Right atrium auricular region (tissue), 2 donors: ENCODE results near the gene TADA3. TPM values are rescaled to one million over a fixed set of nuclear protein-coding genes. Genes with fewer than 3 reads are reported as not detected.

Experiments used
- DNase-seq: peaks from one replicate; pipeline ENCODE4 v3.0.0-alpha.2; 2019; ENCODE audit warnings: low spot score
- H3K27ac ChIP-seq, 2 donors: fragments of 200-600 bp; sonication (generic); 1 replicate in 1 of 2; 2 replicates in 1 of 2; pipeline ENCODE4 v1.5.1; 2016 to 2019
- H3K27me3 ChIP-seq, 2 donors: fragments of 200-600 bp; sonication (generic); one replicate each; pipeline versions ENCODE4 v1.5.1 to v1.6.0; 2017 to 2019
- H3K36me3 ChIP-seq: fragments of 200-600 bp; sonication (generic); one replicate; pipeline ENCODE4 v1.5.1; 2016
- H3K4me1 ChIP-seq, 2 donors: fragments of 200-600 bp; sonication (generic); one replicate each; pipeline versions ENCODE4 v1.5.1 to v1.6.0; 2017 to 2019
- H3K4me3 ChIP-seq, 2 donors: fragments of 200-600 bp; sonication (generic); 1 replicate in 1 of 2; 2 replicates in 1 of 2; pipeline ENCODE4 v1.5.1; 2017 to 2019; ENCODE audit warnings: mild to moderate bottlenecking in 1 of 2, moderate library complexity in 1 of 2
- H3K9me3 ChIP-seq, 2 donors: fragments of 200-600 bp; sonication (generic); one replicate each; pipeline ENCODE4 v1.5.1; 2019
- CTCF ChIP-seq, 2 donors: fragments of 200-600 bp; sonication (generic); IDR thresholded peaks; one replicate each; pipeline ENCODE4 v1.5.1; 2019; ENCODE audit warnings: antibody characterized with exemption in 2 of 2
- total RNA-seq, 2 donors: library from RNA; depleted of rRNA; stranded (reverse); fragments of >200 nt; gene quantifications; one replicate each; pipeline ENCODE4 v1.1.0, GENCODE V29; 2016

TADA3 gene
- total RNA-seq, 2 donors from 2014 or later = 43.6 to 57.3 TPM

- Histone ChIP-seq H3K27me3 (no peaks in the 10 kb centered on the region), H3K4me3 (no peak overlapping the region), H3K27ac (no peak overlapping the region), H3K9me3 (no peaks in the 10 kb centered on the region), H3K36me3 (peaks cover 41% of the 10 kb centered on the region), H3K4me1 (peaks cover 0 to 15% of the 10 kb centered on the region in 2 donors)
- TF ChIP-seq CTCF (IDR thresholded peaks at IDR 0.05) = no peak
- no peak for DNase-seq
Measured at GRCh38 chr3:9762871-9763270, 29.4 kb downstream of the TADA3 start.

DNA sequence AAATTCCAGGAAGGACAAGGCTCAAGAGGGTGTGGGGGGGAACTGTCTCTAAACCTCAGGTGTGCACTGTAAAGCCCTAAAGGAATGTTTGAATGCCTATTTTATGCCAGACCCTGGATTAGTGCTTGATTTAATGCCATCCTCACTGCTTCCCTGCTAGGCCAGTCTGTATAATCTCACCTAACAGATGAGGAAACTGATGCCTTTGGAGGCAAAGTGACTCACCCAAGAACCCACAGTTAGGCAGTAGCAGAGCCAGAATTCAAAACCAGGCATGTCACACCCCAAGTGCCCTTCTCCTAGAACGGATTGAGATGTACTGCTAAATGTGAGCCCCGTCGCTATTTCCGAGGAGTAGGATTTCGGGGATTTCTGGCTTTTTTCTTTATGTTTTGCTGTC is 30.4 kb downstream of the TADA3 start:
- DNase-seq = no peak
- H3K27me3 ChIP-seq = no peaks in the 10 kb centered on the region
- H3K4me1 ChIP-seq = peaks cover 0 to 5% of the 10 kb centered on the region in 2 donors
- no peak overlapping the region for H3K4me3 ChIP-seq
- H3K9me3 ChIP-seq = no peaks in the 10 kb centered on the region
- peaks cover 51% of the 10 kb centered on the region for H3K36me3 ChIP-seq
- H3K27ac ChIP-seq = no peak overlapping the region
- no peak for TF ChIP-seq CTCF (IDR thresholded peaks at IDR 0.05)

DNA sequence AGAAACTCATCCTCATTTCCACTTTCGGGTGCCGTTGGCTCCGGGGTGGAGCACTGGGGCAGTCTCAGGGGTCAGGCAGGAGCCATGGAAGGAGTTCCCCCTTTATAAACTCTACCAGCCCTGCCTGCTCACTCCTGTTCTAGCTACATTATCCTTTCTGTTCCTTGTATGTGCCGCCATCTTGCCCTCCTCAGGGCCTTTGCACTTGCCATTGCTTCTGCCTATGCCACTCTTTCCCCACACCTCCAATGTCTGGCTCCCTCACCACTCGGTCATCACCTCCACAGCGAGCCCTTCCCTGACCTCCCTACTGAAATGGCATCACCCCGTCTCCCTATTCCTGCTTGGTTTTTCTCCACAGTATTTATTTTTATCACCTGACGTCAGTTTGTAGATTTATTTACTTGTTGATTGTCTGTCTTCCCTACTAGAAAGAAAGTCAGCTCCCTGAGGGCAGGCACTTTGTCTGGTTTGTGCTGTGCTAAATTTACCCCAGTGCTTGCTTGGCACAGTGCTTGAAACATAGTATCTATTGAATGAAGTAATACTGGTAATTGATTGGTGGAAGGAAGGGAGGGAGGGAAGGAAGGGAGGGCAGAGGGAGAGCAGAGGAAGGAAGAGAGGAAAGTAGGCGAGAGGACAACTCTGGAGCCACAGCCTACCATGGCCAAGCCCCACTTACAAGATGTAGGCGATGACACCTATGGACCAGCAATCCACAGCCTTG is 31.3 kb downstream of the TADA3 start:
- H3K27ac ChIP-seq = no peak overlapping the region
- H3K4me1 ChIP-seq = no peaks in the 10 kb centered on the region
- no peaks in the 10 kb centered on the region for H3K9me3 ChIP-seq
- H3K36me3 ChIP-seq = peaks cover 59% of the 10 kb centered on the region
- H3K4me3 ChIP-seq = no peak overlapping the region
- H3K27me3 ChIP-seq = no peaks in the 10 kb centered on the region
- TF ChIP-seq CTCF (IDR thresholded peaks at IDR 0.05) = no peak
- DNase-seq = no peak

DNA sequence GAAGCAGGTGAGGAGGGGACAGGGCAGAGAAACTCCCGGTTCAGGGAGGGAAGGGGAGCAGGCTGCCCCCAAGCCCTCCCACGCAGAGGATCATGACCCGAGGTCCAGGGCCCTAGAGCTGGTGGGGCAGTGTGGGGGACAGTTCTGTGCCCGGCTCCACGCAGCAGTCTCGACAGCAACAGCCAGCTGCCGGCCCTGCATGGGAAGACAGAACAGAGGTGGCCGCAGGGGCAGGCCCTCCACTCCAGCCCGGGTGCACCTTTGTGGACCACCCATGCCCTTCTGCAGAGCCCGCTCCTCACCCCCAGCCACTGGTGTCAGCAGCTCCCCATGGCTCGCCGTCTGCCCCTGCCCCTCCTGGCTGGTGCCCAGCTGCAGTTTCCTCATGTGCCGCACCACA is 34.8 kb downstream of the TADA3 start:
- no peaks in the 10 kb centered on the region for H3K9me3 ChIP-seq
- H3K27ac ChIP-seq = no peak overlapping the region
- no peaks in the 10 kb centered on the region for H3K27me3 ChIP-seq
- peaks cover 68% of the 10 kb centered on the region for H3K36me3 ChIP-seq
- peaks cover 0 to 10% of the 10 kb centered on the region in 2 donors for H3K4me1 ChIP-seq
- DNase-seq = no peak
- TF ChIP-seq CTCF (IDR thresholded peaks at IDR 0.05) = no peak
- no peak overlapping the region for H3K4me3 ChIP-seq

DNA sequence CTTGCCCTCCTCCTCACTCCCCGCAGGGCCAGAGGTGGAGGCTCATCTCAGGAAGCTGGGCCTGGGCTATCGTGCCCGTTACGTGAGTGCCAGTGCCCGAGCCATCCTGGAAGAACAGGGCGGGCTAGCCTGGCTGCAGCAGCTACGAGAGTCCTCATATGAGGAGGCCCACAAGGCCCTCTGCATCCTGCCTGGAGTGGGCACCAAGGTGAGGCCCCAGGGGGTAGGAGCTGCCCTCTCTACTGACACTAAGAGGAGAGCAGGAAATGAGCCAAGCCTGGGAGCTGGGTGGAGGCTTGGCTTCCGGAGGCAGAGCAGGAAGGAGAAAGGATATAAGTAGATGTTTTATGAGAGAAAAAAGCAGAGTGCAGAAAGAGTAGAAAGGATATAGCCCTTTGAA is 37.6 kb downstream of the TADA3 start:
- H3K9me3 ChIP-seq = no peaks in the 10 kb centered on the region
- peak overlapping the region; percentile 24 to 45 for H3K27ac ChIP-seq
- no peaks in the 10 kb centered on the region for H3K27me3 ChIP-seq
- peaks cover 61% of the 10 kb centered on the region for H3K36me3 ChIP-seq
- DNase-seq = no peak
- no peak overlapping the region for H3K4me3 ChIP-seq
- H3K4me1 ChIP-seq = peaks cover 0 to 31% of the 10 kb centered on the region in 2 donors
- no peak for TF ChIP-seq CTCF (IDR thresholded peaks at IDR 0.05)
